SK-N-SH (cell line): Measurements from ENCODE around the gene FXYD7. TPM values are rescaled to one million over a fixed set of nuclear protein-coding genes. Genes with fewer than 3 reads are reported as not detected.

ENCODE experiments used
- CTCF ChIA-PET: fragments of 300-600, 350-600 bp; formaldehyde crosslinking; extraction: SDS; loops from one replicate; lab custom pipeline; 2021; lab: Yijun Ruan, JAX
- POLR2A ChIA-PET: fragments of 350-600 bp; sonication (Branson Sonifier 250); formaldehyde crosslinking; extraction: SDS; loops from one replicate; lab custom pipeline; 2020; ENCODE audit warnings: antibody characterized with exemption, inconsistent platforms; lab: Yijun Ruan, JAX
- DNase-seq: peaks from one replicate; pipeline ENCODE4 v3.0.0; 2012
- H2AFZ ChIP-seq: fragments of 200-600 bp; sonication (generic); 2 replicates; pipeline ENCODE4 v1.8.1; 2016; ENCODE audit warnings: antibody characterized with exemption, mild to moderate bottlenecking, low read depth
- H3F3A ChIP-seq: fragments of 200-600 bp; sonication (generic); replicated peaks from 2 replicates; pipeline ENCODE3; 2016; ENCODE audit warnings: antibody characterized with exemption, mild to moderate bottlenecking; ENCODE audit not compliant: insufficient read depth
- H3K27ac ChIP-seq, 2 experiments: fragments of 200-500 bp in 1 of 2; fragments of 200-600 bp in 1 of 2; sonication (Bioruptor generic) in 1 of 2; sonication (generic), shearing (Covaris generic) in 1 of 2; 2 replicates each; pipeline versions ENCODE4 v1.5.1 to v1.6.1; 2014 to 2016; ENCODE audit warnings: low read depth in 2 of 2, inconsistent platforms in 1 of 2, low read length in 1 of 2, mild to moderate bottlenecking in 1 of 2, mixed read lengths in 1 of 2
- H3K27me3 ChIP-seq: fragments of 200-600 bp; sonication (generic), shearing (Covaris generic); 2 replicates; pipeline ENCODE4 v1.6.1; 2016; ENCODE audit warnings: mixed run types; ENCODE audit not compliant: insufficient read depth
- H3K36me3 ChIP-seq, 2 experiments: fragments of 200-500 bp in 1 of 2; fragments of 200-600 bp in 1 of 2; sonication (Bioruptor generic) in 1 of 2; sonication (generic) in 1 of 2; replicated peaks in 1 of 2; 2 replicates each; pipeline versions ENCODE3 to v1.5.1; 2014 to 2016; ENCODE audit warnings: low read length in 1 of 2, mild to moderate bottlenecking in 1 of 2; ENCODE audit not compliant: insufficient read depth in 2 of 2, control insufficient read depth in 1 of 2
- H3K4me1 ChIP-seq, 2 experiments: fragments of 200-500 bp in 1 of 2; fragments of 200-600 bp in 1 of 2; sonication (Bioruptor generic) in 1 of 2; sonication (generic), shearing (Covaris generic) in 1 of 2; 2 replicates each; pipeline versions ENCODE4 v1.5.1 to v1.6.1; 2014 to 2016; ENCODE audit warnings: low read depth in 1 of 2, low read length in 1 of 2, mixed run types in 1 of 2; ENCODE audit not compliant: insufficient read depth in 2 of 2, control insufficient read depth in 1 of 2
- H3K4me2 ChIP-seq: fragments of 200-600 bp; sonication (generic), shearing (Covaris generic); 2 replicates; pipeline ENCODE4 v1.6.1; 2017; ENCODE audit warnings: mixed run types
- H3K4me3 ChIP-seq, 2 experiments: fragments of 200-500 bp in 1 of 2; fragments of 200-600 bp in 1 of 2; sonication (Bioruptor generic) in 1 of 2; sonication (generic), shearing (Covaris generic) in 1 of 2; 2 replicates each; pipeline versions ENCODE4 v1.5.1 to v1.8.1; 2014 to 2016; ENCODE audit warnings: low read depth in 2 of 2, inconsistent platforms in 1 of 2, low read length in 1 of 2, mild to moderate bottlenecking in 1 of 2, mixed read lengths in 1 of 2, moderate library complexity in 1 of 2
- H3K79me2 ChIP-seq: fragments of 200-600 bp; sonication (generic); 2 replicates; pipeline ENCODE4 v1.8.1; 2017; ENCODE audit warnings: mild to moderate bottlenecking; ENCODE audit not compliant: insufficient read depth
- H3K9ac ChIP-seq: fragments of 200-600 bp; sonication (generic); 2 replicates; pipeline ENCODE4 v1.6.1; 2017; ENCODE audit warnings: mixed run types
- H3K9me2 ChIP-seq: fragments of 200-600 bp; sonication (generic); 2 replicates; pipeline ENCODE4 v1.6.1; 2017; ENCODE audit warnings: mixed run types
- H3K9me3 ChIP-seq: fragments of 200-600 bp; sonication (generic); 2 replicates; pipeline ENCODE4 v1.6.1; 2017; ENCODE audit warnings: mixed run types, mild to moderate bottlenecking, moderate library complexity
- H4K20me1 ChIP-seq: fragments of 200-600 bp; sonication (generic); 2 replicates; pipeline ENCODE4 v1.6.1; 2017; ENCODE audit warnings: mild to moderate bottlenecking, mixed run types; ENCODE audit not compliant: insufficient read depth
- CHD2 ChIP-seq: fragments of 150-350 bp; IDR thresholded peaks from 2 replicates; pipeline ENCODE4 v1.6.1; 2018; ENCODE audit warnings: low read length; ENCODE audit not compliant: partially characterized antibody
- CTCF ChIP-seq: fragments of 200-600 bp; sonication (generic); IDR thresholded peaks from 2 replicates; pipeline ENCODE4 v1.6.1; 2017; ENCODE audit warnings: antibody characterized with exemption, mild to moderate bottlenecking, moderate library complexity
- ELF1 ChIP-seq: IDR thresholded peaks from 2 replicates; pipeline ENCODE4 v1.4.0; 2012
- EZH2phosphoT487 ChIP-seq: fragments of 200-600 bp; sonication (generic); IDR thresholded peaks from 2 replicates; pipeline ENCODE4 v1.6.1; 2017; ENCODE audit warnings: low read depth, mixed run types, mild to moderate bottlenecking, antibody characterized with exemption, moderate library complexity, borderline replicate concordance
- FOSL2 ChIP-seq: IDR thresholded peaks from 2 replicates; pipeline ENCODE4 v1.4.0; 2012; ENCODE audit warnings: low read depth, mild to moderate bottlenecking, moderate library complexity, borderline replicate concordance
- FOXJ3 ChIP-seq: sonication (generic); formaldehyde crosslinking; IDR thresholded peaks from 2 replicates; pipeline ENCODE4 v1.5.1; 2020; ENCODE audit warnings: mild to moderate bottlenecking, missing genetic modification reagents
- GATA2 ChIP-seq: sonication (generic); formaldehyde crosslinking; IDR thresholded peaks from 2 replicates; pipeline ENCODE4 v1.5.0; 2020; ENCODE audit warnings: mild to moderate bottlenecking, missing genetic modification reagents
- JUND ChIP-seq: IDR thresholded peaks from 2 replicates; pipeline ENCODE4 v1.4.0; 2012
- MAX ChIP-seq: IDR thresholded peaks from 2 replicates; pipeline ENCODE4 v1.4.0; 2012; ENCODE audit warnings: low read depth
- MEF2A ChIP-seq: IDR thresholded peaks from 2 replicates; pipeline ENCODE4 v1.4.0; 2012; ENCODE audit warnings: low read depth, borderline replicate concordance
- RAD21 ChIP-seq: IDR thresholded peaks from 2 replicates; pipeline ENCODE4 v1.6.1; 2012; ENCODE audit warnings: mild to moderate bottlenecking, low read length
- TEAD4 ChIP-seq: IDR thresholded peaks from 2 replicates; pipeline ENCODE4 v1.4.0; 2012; ENCODE audit warnings: mild to moderate bottlenecking, borderline replicate concordance; ENCODE audit not compliant: insufficient read depth
- USF2 ChIP-seq: fragments of 150-350 bp; IDR thresholded peaks from 2 replicates; pipeline ENCODE4 v1.6.1; 2017; ENCODE audit warnings: antibody characterized with exemption, low read length, low read depth, borderline replicate concordance
- ZBTB33 ChIP-seq: IDR thresholded peaks from 2 replicates; pipeline ENCODE4 v1.4.0; 2012; ENCODE audit warnings: low read depth, borderline replicate concordance
- WGBS: methylation state at CpG from one replicate; pipeline ENCODE4 v1.1.6; 2017; ENCODE audit warnings: low lambda C conversion rate; 5-methylcytosine and 5-hydroxymethylcytosine counted together
- polyA plus RNA-seq, 3 experiments: library from polyadenylated mRNA; depleted of rRNA; stranded (reverse); fragments of >200 nt; gene quantifications; 2 replicates each; pipeline ENCODE4 v1.2.3, GENCODE V29; 2012
- TF ChIP-seq, protein P1 (sequence below): IDR thresholded peaks from 2 replicates; pipeline ENCODE4; 2012

FXYD7 gene
- polyA plus RNA-seq, 1 of the 3 experiments (the other 2 are of a cell fraction), result 0.44 TPM

- no peak for TF ChIP-seq USF2
- TF ChIP-seq FOXJ3 (CRISPR knock-in tag), result no peak
- TF ChIP-seq, protein P1, sequence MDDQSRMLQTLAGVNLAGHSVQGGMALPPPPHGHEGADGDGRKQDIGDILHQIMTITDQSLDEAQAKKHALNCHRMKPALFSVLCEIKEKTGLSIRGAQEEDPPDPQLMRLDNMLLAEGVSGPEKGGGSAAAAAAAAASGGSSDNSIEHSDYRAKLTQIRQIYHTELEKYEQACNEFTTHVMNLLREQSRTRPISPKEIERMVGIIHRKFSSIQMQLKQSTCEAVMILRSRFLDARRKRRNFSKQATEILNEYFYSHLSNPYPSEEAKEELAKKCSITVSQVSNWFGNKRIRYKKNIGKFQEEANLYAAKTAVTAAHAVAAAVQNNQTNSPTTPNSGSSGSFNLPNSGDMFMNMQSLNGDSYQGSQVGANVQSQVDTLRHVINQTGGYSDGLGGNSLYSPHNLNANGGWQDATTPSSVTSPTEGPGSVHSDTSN, result no peak
- TF ChIP-seq EZH2phosphoT487, result no peak
- TF ChIP-seq JUND, result no peak
- no peak for TF ChIP-seq CHD2
- TF ChIP-seq TEAD4, result no peak
- TF ChIP-seq ELF1, result no peak
- TF ChIP-seq FOSL2, result no peak
- no peak for TF ChIP-seq MAX
- TF ChIP-seq GATA2 (CRISPR knock-in tag), result no peak
- TF ChIP-seq CTCF, result no peak
- no peak for TF ChIP-seq MEF2A
- TF ChIP-seq ZBTB33, result no peak
- no peak for TF ChIP-seq RAD21
- no peaks in the 10 kb centered on the region for H3K79me2 ChIP-seq
- POLR2A ChIA-PET, result no interaction called here
- H3F3A ChIP-seq, result peaks cover 4% of the 10 kb centered on the region
- CTCF ChIA-PET, result interaction anchor here (0.6 to 1.5 kb wide), 5 partner anchors 8 to 46 kb away, joined by 3 to 6 read pairs (median 5); partner anchors contain the start of gene FXYD3
- H3K4me2 ChIP-seq, result no peak overlapping the region
- no peak overlapping the region for H2AFZ ChIP-seq
- no peak overlapping the region for H3K9ac ChIP-seq
- no peak overlapping the region for H3K27ac ChIP-seq
- H3K4me3 ChIP-seq, result no peak overlapping the region
- no peaks in the 10 kb centered on the region for H3K4me1 ChIP-seq
- H4K20me1 ChIP-seq, result no peaks in the 10 kb centered on the region
- H3K9me3 ChIP-seq, result no peaks in the 10 kb centered on the region
- no peaks in the 10 kb centered on the region for H3K9me2 ChIP-seq
- no peaks in the 10 kb centered on the region for H3K27me3 ChIP-seq
- 4% methylated on average over 5 of the region's 5 CpGs for WGBS
- no peaks in the 10 kb centered on the region for H3K36me3 ChIP-seq
- DNase-seq, result no peak
These were observed 35.5 kb upstream of the FXYD7 start for GRCh38 chr19:35107545-35107944.
